HL-60 (cell line): Measurements from ENCODE around the gene KRT16.
"Not testable (repeated sequence)": the region's sequence is repeated elsewhere in the genome, so short reads cannot be mapped to it uniquely, and the experiment has no call there.

Source experiments
- DNase-seq, 2 experiments: peaks; one replicate each; pipeline ENCODE4 v3.0.0-alpha.2; 2010 to 2020; ENCODE audit warnings: low read depth in 1 of 2, low spot score in 1 of 2
- H3K27ac ChIP-seq: fragments of 250-450 bp; sonication (Bioruptor Pico); replicated peaks from 2 replicates; pipeline ENCODE4 v1.5.1; 2020; ENCODE audit warnings: mild to moderate bottlenecking, moderate library complexity
- H3K27me3 ChIP-seq: fragments of 250-450 bp; sonication (Bioruptor Pico); 2 replicates; pipeline ENCODE4 v1.5.1; 2021; ENCODE audit warnings: mild to moderate bottlenecking, moderate library complexity; ENCODE audit not compliant: insufficient read depth, poor library complexity, severe bottlenecking
- H3K4me3 ChIP-seq: replicated peaks from 2 replicates; pipeline ENCODE4 v1.5.1; 2011; ENCODE audit warnings: mild to moderate bottlenecking, control low read depth, low read length; ENCODE audit not compliant: insufficient read depth
- CTCF ChIP-seq: IDR thresholded peaks from one replicate; pipeline ENCODE4 v1.5.1; 2011; ENCODE audit warnings: low read length, control low read depth, inconsistent platforms; ENCODE audit not compliant: insufficient read depth
- GABPA ChIP-seq: IDR thresholded peaks from 2 replicates; pipeline ENCODE4 v1.6.1; 2012; ENCODE audit warnings: low read depth
- POLR2AphosphoS5 ChIP-seq: IDR thresholded peaks from 2 replicates; pipeline ENCODE4 v1.6.1; 2012; ENCODE audit warnings: low read depth
- SPI1 ChIP-seq: IDR thresholded peaks from 2 replicates; pipeline ENCODE4 v1.6.1; 2012; ENCODE audit warnings: low read depth, mild to moderate bottlenecking, borderline replicate concordance
- TF ChIP-seq, protein P1 (sequence below): IDR thresholded peaks from 2 replicates; pipeline ENCODE4 v1.6.1; 2012; ENCODE audit warnings: low read depth; ENCODE audit not compliant: insufficient replicate concordance

The KRT16 gene

DNA sequence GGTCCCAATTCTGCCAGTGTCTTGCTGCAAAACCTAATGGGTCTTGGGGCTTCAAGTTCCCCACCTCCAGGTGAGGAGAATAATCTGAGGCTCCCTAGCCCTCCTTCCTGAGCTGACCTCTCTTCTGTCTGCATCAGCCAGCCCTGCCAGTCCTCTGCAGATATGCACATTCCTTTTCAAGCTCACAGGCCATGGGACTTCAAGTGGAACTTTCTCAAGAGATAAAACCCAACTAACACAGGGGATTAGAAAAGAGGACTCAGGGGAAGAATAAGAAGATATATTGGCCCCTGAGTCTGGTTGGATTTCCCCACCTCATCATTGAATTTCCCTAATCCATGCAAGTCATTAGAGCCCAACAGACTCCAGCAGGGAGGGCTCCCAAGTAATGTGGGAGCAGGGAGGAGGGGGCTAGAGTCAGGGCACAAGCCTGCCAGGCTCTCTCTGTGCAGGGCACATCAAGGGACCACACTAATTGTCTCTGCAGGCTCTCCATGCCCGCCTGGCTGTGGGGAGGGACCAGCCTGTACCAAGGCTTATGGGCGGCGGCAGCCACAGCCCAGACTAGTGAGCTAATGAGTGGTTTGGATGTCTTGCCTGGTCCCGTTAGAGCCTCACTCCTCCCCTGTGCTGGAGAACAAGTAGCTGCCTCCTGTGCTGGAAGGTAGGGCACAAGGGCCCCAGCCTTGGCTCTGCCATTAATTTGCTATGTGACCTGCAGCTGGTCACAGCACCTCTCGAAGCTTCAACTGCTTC lies 27.1 kb downstream of the KRT16 start:
- TF ChIP-seq GABPA (no peak), SPI1 (no peak), POLR2AphosphoS5 (no peak), CTCF (no peak)
- TF ChIP-seq, protein P1, sequence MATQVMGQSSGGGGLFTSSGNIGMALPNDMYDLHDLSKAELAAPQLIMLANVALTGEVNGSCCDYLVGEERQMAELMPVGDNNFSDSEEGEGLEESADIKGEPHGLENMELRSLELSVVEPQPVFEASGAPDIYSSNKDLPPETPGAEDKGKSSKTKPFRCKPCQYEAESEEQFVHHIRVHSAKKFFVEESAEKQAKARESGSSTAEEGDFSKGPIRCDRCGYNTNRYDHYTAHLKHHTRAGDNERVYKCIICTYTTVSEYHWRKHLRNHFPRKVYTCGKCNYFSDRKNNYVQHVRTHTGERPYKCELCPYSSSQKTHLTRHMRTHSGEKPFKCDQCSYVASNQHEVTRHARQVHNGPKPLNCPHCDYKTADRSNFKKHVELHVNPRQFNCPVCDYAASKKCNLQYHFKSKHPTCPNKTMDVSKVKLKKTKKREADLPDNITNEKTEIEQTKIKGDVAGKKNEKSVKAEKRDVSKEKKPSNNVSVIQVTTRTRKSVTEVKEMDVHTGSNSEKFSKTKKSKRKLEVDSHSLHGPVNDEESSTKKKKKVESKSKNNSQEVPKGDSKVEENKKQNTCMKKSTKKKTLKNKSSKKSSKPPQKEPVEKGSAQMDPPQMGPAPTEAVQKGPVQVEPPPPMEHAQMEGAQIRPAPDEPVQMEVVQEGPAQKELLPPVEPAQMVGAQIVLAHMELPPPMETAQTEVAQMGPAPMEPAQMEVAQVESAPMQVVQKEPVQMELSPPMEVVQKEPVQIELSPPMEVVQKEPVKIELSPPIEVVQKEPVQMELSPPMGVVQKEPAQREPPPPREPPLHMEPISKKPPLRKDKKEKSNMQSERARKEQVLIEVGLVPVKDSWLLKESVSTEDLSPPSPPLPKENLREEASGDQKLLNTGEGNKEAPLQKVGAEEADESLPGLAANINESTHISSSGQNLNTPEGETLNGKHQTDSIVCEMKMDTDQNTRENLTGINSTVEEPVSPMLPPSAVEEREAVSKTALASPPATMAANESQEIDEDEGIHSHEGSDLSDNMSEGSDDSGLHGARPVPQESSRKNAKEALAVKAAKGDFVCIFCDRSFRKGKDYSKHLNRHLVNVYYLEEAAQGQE = no peak
- Histone ChIP-seq H3K27ac (no peak overlapping the region), H3K27me3 (no peaks in the 10 kb centered on the region), H3K4me3 (no peak overlapping the region)
- no peak for DNase-seq

- not testable (repeated sequence) for H3K27me3 ChIP-seq, DNase-seq, H3K27ac ChIP-seq, H3K4me3 ChIP-seq
These were observed 28.1 kb downstream of the KRT16 start for GRCh38 chr17:41584331-41584927.

GRCh38 chr17:41583137-41584127 lies 29.1 kb downstream of the KRT16 start:
- H3K4me3 ChIP-seq = no peak overlapping the region
- TF ChIP-seq, protein P1 = no peak
- TF ChIP-seq SPI1 = no peak
- no peak for TF ChIP-seq CTCF
- TF ChIP-seq GABPA = no peak
- TF ChIP-seq POLR2AphosphoS5 = no peak
- no peak for DNase-seq
- no peaks in the 10 kb centered on the region for H3K27me3 ChIP-seq
- H3K27ac ChIP-seq = no peak overlapping the region

- H3K4me3 ChIP-seq, H3K27ac ChIP-seq, DNase-seq, H3K27me3 ChIP-seq: not testable (repeated sequence)
These were observed 30.3 kb downstream of the KRT16 start for GRCh38 chr17:41582061-41582968.
